Type B pancreatic cell (in vitro differentiated cells): ENCODE results near the gene RPL18A. TPM values are rescaled to one million over a fixed set of nuclear protein-coding genes. Genes with fewer than 3 reads are reported as not detected.

ENCODE experiments used
- DNase-seq: peaks from one replicate; pipeline ENCODE4 v3.0.0; 2021; ENCODE audit warnings: mixed read lengths; ENCODE audit not compliant: unreplicated experiment; ENCODE audit errors: extremely low spot score
- H3K27ac Mint-ChIP-seq: 2 replicates; pipeline ENCODE4 v1.8.0; 2021; ENCODE audit warnings: mild to moderate bottlenecking, mixed read lengths
- H3K27me3 Mint-ChIP-seq: 2 replicates; pipeline ENCODE4 v1.8.0; 2021; ENCODE audit warnings: mixed read lengths
- H3K36me3 Mint-ChIP-seq: 2 replicates; pipeline ENCODE4 v1.8.0; 2021; ENCODE audit warnings: mixed read lengths
- H3K4me1 Mint-ChIP-seq: one replicate; pipeline ENCODE4 v1.8.0; 2021; ENCODE audit warnings: mixed read lengths; ENCODE audit not compliant: unreplicated experiment
- H3K4me3 Mint-ChIP-seq: 2 replicates; pipeline ENCODE4 v1.8.0; 2021; ENCODE audit warnings: mild to moderate bottlenecking, mixed read lengths
- H3K9me3 Mint-ChIP-seq: 2 replicates; pipeline ENCODE4 v1.8.0; 2021; ENCODE audit warnings: mixed read lengths
- long read RNA-seq: library from polyadenylated mRNA; unstranded; transcript quantifications from one replicate; pipeline ENCODE4 v2.0.0, GENCODE V29; 2020
- total RNA-seq: library from RNA; stranded (reverse); gene quantifications from 2 replicates; pipeline ENCODE4 v1.2.1, GENCODE V29; 2021; ENCODE audit warnings: low replicate concordance
- TF ChIP-seq, protein P1 (sequence below): fragments of 200-600 bp; sonication (generic); conservative IDR thresholded peaks from 2 replicates; pipeline ENCODE4 v1.5.0; 2021; ENCODE audit warnings: antibody characterized with exemption, mild to moderate bottlenecking

Gene RPL18A
- 2,506 and 2,537 TPM in 2 replicates for total RNA-seq
- long read RNA-seq, transcript RPL18A-201 (5 exons, 665 nt) = major isoform, 1,351 of 1,377 reads
- long read RNA-seq, partial matches to known transcripts = 14 of 1,377 reads
- long read RNA-seq, other reads (novel, unspliced or antisense) = 8 of 1,377 reads

GRCh38 chr19:17859533-17860330, at the start of gene RPL18A:
RPL18A (plus strand) TSS chr19:17859910; CDS start chr19:17859957, 47 bp downstream.
- TF ChIP-seq, protein P1, sequence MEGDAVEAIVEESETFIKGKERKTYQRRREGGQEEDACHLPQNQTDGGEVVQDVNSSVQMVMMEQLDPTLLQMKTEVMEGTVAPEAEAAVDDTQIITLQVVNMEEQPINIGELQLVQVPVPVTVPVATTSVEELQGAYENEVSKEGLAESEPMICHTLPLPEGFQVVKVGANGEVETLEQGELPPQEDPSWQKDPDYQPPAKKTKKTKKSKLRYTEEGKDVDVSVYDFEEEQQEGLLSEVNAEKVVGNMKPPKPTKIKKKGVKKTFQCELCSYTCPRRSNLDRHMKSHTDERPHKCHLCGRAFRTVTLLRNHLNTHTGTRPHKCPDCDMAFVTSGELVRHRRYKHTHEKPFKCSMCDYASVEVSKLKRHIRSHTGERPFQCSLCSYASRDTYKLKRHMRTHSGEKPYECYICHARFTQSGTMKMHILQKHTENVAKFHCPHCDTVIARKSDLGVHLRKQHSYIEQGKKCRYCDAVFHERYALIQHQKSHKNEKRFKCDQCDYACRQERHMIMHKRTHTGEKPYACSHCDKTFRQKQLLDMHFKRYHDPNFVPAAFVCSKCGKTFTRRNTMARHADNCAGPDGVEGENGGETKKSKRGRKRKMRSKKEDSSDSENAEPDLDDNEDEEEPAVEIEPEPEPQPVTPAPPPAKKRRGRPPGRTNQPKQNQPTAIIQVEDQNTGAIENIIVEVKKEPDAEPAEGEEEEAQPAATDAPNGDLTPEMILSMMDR = peak; percentile 77
- Mint-ChIP-seq H3K27ac (peak within 1 kb of the TSS; percentile 94), H3K9me3 (no peaks in the 10 kb centered on the region), H3K27me3 (peaks cover 6% of the 10 kb centered on the region), H3K36me3 (peaks cover 15% of the 10 kb centered on the region), H3K4me3 (peak within 1 kb of the TSS; percentile 99), H3K4me1 (peaks cover 21% of the 10 kb centered on the region)
- peak; percentile 98 for DNase-seq

GRCh38 chr19:17811103-17811502, 48.6 kb upstream of the RPL18A start:
- Mint-ChIP-seq H3K4me3 (no peak overlapping the region), H3K27me3 (peaks cover 11% of the 10 kb centered on the region), H3K4me1 (no peaks in the 10 kb centered on the region), H3K27ac (no peak overlapping the region), H3K36me3 (no peaks in the 10 kb centered on the region), H3K9me3 (no peaks in the 10 kb centered on the region)
- TF ChIP-seq, protein P1 = no peak
- no peak for DNase-seq

DNA sequence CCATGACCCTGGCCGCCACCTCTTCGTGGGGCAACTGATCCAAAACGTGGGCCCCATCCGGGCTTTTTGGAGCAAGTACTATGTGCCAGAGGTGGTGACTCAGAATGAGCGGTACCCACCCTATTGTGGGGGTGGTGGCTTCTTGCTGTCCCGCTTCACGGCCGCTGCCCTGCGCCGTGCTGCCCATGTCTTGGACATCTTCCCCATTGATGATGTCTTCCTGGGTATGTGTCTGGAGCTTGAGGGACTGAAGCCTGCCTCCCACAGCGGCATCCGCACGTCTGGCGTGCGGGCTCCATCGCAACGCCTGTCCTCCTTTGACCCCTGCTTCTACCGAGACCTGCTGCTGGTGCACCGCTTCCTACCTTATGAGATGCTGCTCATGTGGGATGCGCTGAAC, 48.0 kb upstream of the RPL18A start:
- Mint-ChIP-seq H3K36me3 (no peaks in the 10 kb centered on the region), H3K4me1 (no peaks in the 10 kb centered on the region), H3K9me3 (no peaks in the 10 kb centered on the region), H3K4me3 (no peak overlapping the region), H3K27me3 (peaks cover 11% of the 10 kb centered on the region), H3K27ac (no peak overlapping the region)
- no peak for DNase-seq
- TF ChIP-seq, protein P1 = no peak

DNA sequence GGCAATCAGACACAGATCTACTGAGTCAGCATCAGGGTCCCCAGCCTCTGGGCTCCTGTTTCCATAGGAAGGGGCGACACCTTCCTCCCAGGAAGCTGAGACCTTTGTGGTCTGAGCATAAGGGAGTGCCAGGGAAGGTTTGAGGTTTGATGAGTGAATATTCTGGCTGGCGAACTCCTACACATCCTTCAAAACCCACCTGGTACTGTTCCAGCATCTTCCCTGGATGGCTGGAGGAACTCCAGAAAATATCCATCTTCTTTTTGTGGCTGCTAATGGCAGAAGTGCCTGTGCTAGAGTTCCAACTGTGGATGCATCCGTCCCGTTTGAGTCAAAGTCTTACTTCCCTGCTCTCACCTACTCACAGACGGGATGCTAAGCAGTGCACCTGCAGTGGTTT, 47.6 kb upstream of the RPL18A start:
- no peak overlapping the region for H3K27ac Mint-ChIP-seq
- H3K4me1 Mint-ChIP-seq = no peaks in the 10 kb centered on the region
- H3K27me3 Mint-ChIP-seq = peaks cover 11% of the 10 kb centered on the region
- DNase-seq = no peak
- no peak overlapping the region for H3K4me3 Mint-ChIP-seq
- no peaks in the 10 kb centered on the region for H3K9me3 Mint-ChIP-seq
- TF ChIP-seq, protein P1 = no peak
- no peaks in the 10 kb centered on the region for H3K36me3 Mint-ChIP-seq

- H3K27me3 Mint-ChIP-seq = peaks cover 3% of the 10 kb centered on the region
- TF ChIP-seq, protein P1 = no peak
- H3K4me1 Mint-ChIP-seq = no peaks in the 10 kb centered on the region
- DNase-seq = no peak
- no peaks in the 10 kb centered on the region for H3K9me3 Mint-ChIP-seq
- H3K36me3 Mint-ChIP-seq = no peaks in the 10 kb centered on the region
- no peak overlapping the region for H3K4me3 Mint-ChIP-seq
- H3K27ac Mint-ChIP-seq = no peak overlapping the region
Measured at GRCh38 chr19:17817668-17818363, 41.9 kb upstream of the RPL18A start.
